Epithelial cell of umbilical artery (primary cell): Measurements from ENCODE around the gene AKAP14. TPM values are rescaled to one million over a fixed set of nuclear protein-coding genes. Genes with fewer than 3 reads are reported as not detected.

Source experiments
- total RNA-seq: library from RNA; depleted of rRNA; stranded (reverse); fragments of >200 nt; gene quantifications from 2 replicates; pipeline ENCODE4 v1.2.3, GENCODE V29; 2014

Gene AKAP14
- not detected in 2 replicates for total RNA-seq

DNA sequence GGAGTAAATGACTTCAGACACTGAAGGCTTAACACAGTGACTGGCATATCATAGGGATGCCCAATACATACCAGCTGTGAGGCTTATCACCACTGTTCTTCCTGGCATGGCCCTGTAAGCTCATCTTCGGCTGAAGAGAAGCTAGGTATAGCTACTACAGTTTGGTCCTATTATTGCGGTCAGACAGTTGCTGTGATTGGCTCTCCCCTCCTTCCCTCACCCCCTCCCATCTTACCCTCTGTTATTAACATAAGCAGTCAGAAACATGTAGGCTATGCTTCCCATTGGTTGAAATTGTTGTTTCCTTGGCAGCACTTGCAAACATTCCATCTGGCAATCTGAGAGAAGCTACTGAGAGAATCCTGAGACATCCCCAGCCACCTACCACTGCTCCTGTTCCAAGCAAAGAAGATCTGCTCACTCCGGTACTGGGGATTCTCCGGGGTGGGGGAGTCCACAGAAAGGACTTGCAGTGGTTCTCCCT, at the start of gene AKAP14:
TSS of gene AKAP14 (plus strand) at position 51 of the 484 bp plus-strand sequence. CDS start 7,331 bp downstream, outside the sequence.

DNA sequence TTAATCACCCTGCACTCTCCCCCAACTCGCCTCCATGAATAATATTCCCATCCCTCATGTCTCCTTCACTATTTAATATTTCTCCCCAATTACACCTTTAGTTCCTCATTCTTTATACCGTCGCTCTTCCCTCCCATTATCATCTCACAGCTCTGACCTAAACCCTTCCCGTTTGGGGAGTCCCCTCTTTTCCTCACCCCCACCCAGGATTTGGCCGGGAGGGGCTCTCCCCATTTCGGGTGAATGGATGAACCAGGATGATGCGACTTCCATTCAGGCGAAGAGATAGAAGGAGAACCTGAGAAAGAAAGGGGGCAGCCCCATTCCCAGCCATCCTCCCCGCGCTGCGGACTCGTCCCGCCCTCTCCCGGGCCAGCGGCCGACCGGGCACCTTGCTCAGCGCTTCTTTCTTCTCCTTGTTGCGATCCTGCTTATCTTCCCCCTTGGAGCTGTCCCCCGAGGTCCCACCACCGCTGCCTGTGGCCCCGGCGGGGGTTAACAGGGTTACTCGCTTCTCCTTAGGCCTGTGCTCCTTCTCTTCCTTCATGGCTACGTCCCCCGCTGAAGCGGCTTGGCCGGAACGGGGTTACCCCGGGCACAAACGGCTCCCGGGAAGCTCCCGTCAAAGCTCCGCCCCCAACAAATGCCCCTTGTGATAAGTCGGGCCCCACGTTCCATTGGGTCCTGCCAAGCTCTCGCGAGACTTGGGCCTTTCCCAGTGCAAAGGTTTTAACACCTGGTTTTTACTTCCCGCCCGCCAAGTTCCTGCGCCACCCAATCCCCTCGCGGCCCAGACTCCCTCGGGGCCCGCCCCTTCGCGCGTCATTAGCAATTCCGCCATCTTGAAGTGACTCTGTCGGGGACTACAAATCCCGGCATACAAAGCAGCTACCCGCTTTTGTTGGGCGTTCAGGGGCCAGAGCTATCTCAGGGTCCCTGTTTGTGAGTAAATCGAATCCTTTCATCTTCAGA, 43.0 kb upstream of the AKAP14 start, which contains the start of gene UPF3B:
TSS of gene UPF3B (minus strand) at position 582 of the 972 bp plus-strand sequence. CDS start at position 547, 35 bp downstream.

DNA sequence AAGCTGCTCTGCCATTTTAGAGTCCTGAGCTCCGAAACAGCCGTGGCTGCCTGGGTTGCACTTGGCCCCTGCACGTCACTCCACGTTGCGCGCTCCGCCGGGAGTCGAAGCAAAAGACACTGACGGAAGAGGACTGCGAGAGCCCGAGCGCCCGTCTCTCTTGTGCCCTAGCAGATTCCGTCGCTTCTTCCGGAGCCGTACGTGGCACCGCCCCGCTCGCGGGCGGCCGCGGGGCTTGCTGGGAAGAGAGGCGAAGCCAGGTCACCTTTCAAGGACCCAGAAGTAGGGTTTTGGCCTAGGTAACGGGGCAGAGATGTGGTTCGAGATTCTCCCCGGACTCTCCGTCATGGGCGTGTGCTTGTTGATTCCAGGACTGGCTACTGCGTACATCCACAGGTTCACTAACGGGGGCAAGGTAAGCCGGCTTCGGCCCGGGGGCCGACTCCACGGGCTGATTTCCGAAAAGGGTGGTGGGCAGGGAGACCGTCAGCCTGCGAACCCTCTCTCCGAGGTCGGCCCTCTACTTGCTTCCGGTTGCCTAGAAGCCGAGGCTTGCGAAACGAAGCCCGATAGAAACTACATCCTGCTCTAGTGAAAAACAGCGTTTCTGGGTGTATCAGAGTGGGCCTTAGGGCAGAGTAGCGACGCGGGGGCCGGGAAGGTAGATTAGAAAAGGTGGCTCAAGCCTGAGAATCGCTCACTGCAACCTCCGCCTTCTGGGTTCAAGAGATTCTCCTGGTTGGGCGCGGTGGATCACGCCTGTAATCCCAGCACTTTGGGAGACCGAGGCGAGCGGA, 23.9 kb upstream of the AKAP14 start, which contains the start of the genes NDUFA1 and RNF113A:
TSS of gene NDUFA1 (plus strand) at position 234 of the 797 bp plus-strand sequence. CDS start at position 314, 80 bp downstream.
TSS of gene RNF113A (minus strand) at position 135 of the 797 bp plus-strand sequence. CDS start at position 15, 120 bp downstream.

DNA sequence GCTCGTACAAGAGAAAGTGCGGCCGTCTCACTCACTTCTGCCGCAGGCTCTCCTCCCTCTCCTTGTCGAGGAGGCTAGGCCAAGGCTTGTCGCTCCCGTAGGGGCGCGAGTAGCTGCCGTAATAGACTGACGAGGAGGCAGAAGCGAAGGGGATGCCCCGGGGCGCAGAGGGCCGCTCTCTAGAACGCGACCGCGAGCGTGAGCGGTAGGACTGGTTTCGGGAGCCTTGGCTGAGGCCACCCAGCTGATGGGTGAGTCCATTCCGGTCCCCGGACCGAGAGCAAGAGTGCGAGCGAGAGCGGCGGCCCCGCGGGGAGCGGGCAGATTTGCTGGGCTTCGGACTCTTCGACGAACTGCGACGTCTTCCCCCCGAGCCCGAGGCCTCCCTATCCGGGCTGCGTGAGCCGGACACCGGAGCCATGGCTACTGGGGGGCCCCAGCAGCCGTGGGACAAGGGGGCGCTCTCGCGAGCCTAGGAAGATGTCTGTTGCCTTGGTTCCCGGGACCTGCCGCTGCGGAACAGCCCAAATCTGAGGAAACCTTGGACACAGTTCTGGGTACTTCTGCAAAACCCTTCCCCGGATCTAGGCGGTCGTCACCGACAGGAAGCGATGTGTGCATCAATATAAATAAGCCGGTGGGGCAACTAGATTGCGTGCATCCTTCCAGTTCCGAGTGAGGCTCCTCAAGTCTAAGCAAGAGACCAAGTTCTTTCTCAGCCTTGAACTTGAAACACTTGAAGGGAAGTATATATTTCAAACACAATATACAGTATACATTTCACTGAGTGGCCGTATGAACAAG, 47.7 kb downstream of the AKAP14 start, which contains the start of gene NKAP:
TSS of gene NKAP (minus strand) at position 567 of the 804 bp plus-strand sequence. CDS start at position 421, 146 bp downstream.

Other genes with a start within 250 kb of the AKAP14 start
- gene SEPTIN6, start 202.7 kb upstream of the AKAP14 start, total RNA-seq, result 24.9 and 27.6 TPM in 2 replicates
- not detected in 2 replicates for gene SOWAHD, start 137.3 kb upstream of the AKAP14 start, total RNA-seq
- gene RPL39, start 104.3 kb upstream of the AKAP14 start, total RNA-seq, result 4,155 and 8,859 TPM in 2 replicates
- gene UPF3B, start 42.9 kb upstream of the AKAP14 start, total RNA-seq, result 1.6 and 2.1 TPM in 2 replicates
- gene RNF113A, start 24.2 kb upstream of the AKAP14 start, total RNA-seq, result 15.0 and 17.5 TPM in 2 replicates
- gene NDUFA1, start 24.1 kb upstream of the AKAP14 start, total RNA-seq, result 65.2 and 101 TPM in 2 replicates
- 3.0 and 4.2 TPM in 2 replicates for gene NKAP, start 47.9 kb downstream of the AKAP14 start, total RNA-seq
- gene RHOXF2B, start 181.8 kb downstream of the AKAP14 start, total RNA-seq, result not detected in 2 replicates
- not detected in 2 replicates for gene RHOXF1, start 220.0 kb downstream of the AKAP14 start, total RNA-seq